HL-60 (cell line): ENCODE data around the gene ACO1.

Experiments
- POLR2AphosphoS5 ChIP-seq: IDR thresholded peaks from 2 replicates; pipeline ENCODE4 v1.6.1; 2012; ENCODE audit warnings: low read depth
- TF ChIP-seq, protein P1 (sequence below): IDR thresholded peaks from one replicate; pipeline ENCODE4 v1.5.1; 2011; ENCODE audit warnings: low read length, control low read depth, inconsistent platforms; ENCODE audit not compliant: insufficient read depth

DNA sequence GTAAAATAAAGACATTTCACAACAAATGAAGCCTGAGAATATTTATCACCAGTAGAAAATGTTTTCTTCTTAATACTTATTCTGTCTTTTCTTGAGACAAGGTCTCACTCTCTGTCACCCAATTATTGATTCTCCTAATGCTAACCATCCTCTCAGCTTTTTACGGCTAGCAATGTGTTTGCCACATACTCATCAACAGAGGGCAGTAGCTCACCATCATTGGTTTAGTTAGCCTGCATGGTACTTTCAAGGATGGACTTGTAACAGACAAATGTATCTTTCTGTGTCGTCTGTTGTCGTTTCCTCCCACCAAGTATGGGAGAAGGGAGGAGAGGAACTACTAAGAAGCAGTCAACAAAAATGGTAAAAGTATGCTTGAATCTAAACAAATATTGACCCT lies 5.9 kb upstream of the ACO1 start:
- TF ChIP-seq, protein P1, sequence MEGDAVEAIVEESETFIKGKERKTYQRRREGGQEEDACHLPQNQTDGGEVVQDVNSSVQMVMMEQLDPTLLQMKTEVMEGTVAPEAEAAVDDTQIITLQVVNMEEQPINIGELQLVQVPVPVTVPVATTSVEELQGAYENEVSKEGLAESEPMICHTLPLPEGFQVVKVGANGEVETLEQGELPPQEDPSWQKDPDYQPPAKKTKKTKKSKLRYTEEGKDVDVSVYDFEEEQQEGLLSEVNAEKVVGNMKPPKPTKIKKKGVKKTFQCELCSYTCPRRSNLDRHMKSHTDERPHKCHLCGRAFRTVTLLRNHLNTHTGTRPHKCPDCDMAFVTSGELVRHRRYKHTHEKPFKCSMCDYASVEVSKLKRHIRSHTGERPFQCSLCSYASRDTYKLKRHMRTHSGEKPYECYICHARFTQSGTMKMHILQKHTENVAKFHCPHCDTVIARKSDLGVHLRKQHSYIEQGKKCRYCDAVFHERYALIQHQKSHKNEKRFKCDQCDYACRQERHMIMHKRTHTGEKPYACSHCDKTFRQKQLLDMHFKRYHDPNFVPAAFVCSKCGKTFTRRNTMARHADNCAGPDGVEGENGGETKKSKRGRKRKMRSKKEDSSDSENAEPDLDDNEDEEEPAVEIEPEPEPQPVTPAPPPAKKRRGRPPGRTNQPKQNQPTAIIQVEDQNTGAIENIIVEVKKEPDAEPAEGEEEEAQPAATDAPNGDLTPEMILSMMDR = peak; percentile 30
- TF ChIP-seq POLR2AphosphoS5 = no peak
